ENCODE results near the gene ARPC5L.

Gene ARPC5L

GRCh38 chr9:124814164-124814535 lies 47.8 kb upstream of the ARPC5L start:
- TF ChIP-seq CTCF (IDR thresholded peaks at IDR 0.05), result no peak
- Histone ChIP-seq H3K79me2 (no peaks in the 10 kb centered on the region), H3K4me1 (no peaks in the 10 kb centered on the region), H2AFZ (no peak overlapping the region), H3K27me3 (ENCODE audit: control insufficient read depth, insufficient read depth, low read length) (no peaks in the 10 kb centered on the region), H3K36me3 (ENCODE audit: control insufficient read depth, insufficient read depth, low read length) (no peaks in the 10 kb centered on the region), H3K4me2 (ENCODE audit: low read length) (no peak overlapping the region), H3K9me3 (ENCODE audit: control insufficient read depth, low read length) (no peaks in the 10 kb centered on the region), H3K9ac (no peak overlapping the region), H3K4me3 (ENCODE audit: low read depth, low read length) (no peak overlapping the region), H3K27ac (no peak overlapping the region)

- no peak overlapping the region for H2AFZ ChIP-seq
- H3K9me3 ChIP-seq (ENCODE audit: control insufficient read depth, low read length), result no peaks in the 10 kb centered on the region
- no peak overlapping the region for H3K27ac ChIP-seq
- H3K36me3 ChIP-seq (ENCODE audit: control insufficient read depth, insufficient read depth, low read length), result no peaks in the 10 kb centered on the region
- H3K4me3 ChIP-seq (ENCODE audit: low read depth, low read length), result no peak overlapping the region
- H3K4me1 ChIP-seq, result no peaks in the 10 kb centered on the region
- no peaks in the 10 kb centered on the region for H3K79me2 ChIP-seq
- TF ChIP-seq CTCF (IDR thresholded peaks at IDR 0.05), result no peak
- H3K4me2 ChIP-seq (ENCODE audit: low read length), result no peak overlapping the region
- no peak overlapping the region for H3K9ac ChIP-seq
- H3K27me3 ChIP-seq (ENCODE audit: control insufficient read depth, insufficient read depth, low read length), result no peaks in the 10 kb centered on the region
Measured at GRCh38 chr9:124815601-124816000, 46.3 kb upstream of the ARPC5L start.

GRCh38 chr9:124818431-124819281 lies 43.3 kb upstream of the ARPC5L start:
- Histone ChIP-seq H3K4me1 (no peaks in the 10 kb centered on the region), H3K4me2 (ENCODE audit: low read length) (no peak overlapping the region), H3K27ac (no peak overlapping the region), H3K36me3 (ENCODE audit: control insufficient read depth, insufficient read depth, low read length) (no peaks in the 10 kb centered on the region), H3K79me2 (no peaks in the 10 kb centered on the region), H3K9ac (no peak overlapping the region), H2AFZ (no peak overlapping the region), H3K4me3 (ENCODE audit: low read depth, low read length) (no peak overlapping the region), H3K27me3 (ENCODE audit: control insufficient read depth, insufficient read depth, low read length) (no peaks in the 10 kb centered on the region), H3K9me3 (ENCODE audit: control insufficient read depth, low read length) (no peaks in the 10 kb centered on the region)
- no peak for TF ChIP-seq CTCF (IDR thresholded peaks at IDR 0.05)

GRCh38 chr9:124820698-124821623 lies 41.0 kb upstream of the ARPC5L start:
- Histone ChIP-seq H3K9me3 (ENCODE audit: control insufficient read depth, low read length) (no peaks in the 10 kb centered on the region), H3K9ac (no peak overlapping the region), H3K27ac (no peak overlapping the region), H3K79me2 (no peaks in the 10 kb centered on the region), H3K4me1 (no peaks in the 10 kb centered on the region), H3K4me3 (ENCODE audit: low read depth, low read length) (no peak overlapping the region), H3K36me3 (ENCODE audit: control insufficient read depth, insufficient read depth, low read length) (no peaks in the 10 kb centered on the region), H3K27me3 (ENCODE audit: control insufficient read depth, insufficient read depth, low read length) (no peaks in the 10 kb centered on the region), H3K4me2 (ENCODE audit: low read length) (no peak overlapping the region), H2AFZ (no peak overlapping the region)
- TF ChIP-seq CTCF (IDR thresholded peaks at IDR 0.05), result no peak

All from parathyroid adenoma (tissue), 2 donors.